MCF 10A (cell line): ENCODE measurements around the gene HES6. TPM values are rescaled to one million over a fixed set of nuclear protein-coding genes. Genes with fewer than 3 reads are reported as not detected.

Source experiments
- BruUV-seq: library from RNA; stranded (reverse); fragments of 400-500 nt; replicated peaks from 2 replicates; lab custom pipeline; 2021; lab: Mats Ljungman, UMichigan
- CTCF ChIA-PET: fragments of 300-600 bp; sonication (Branson Sonifier 250); formaldehyde crosslinking; extraction: SDS; loops from one replicate; lab custom pipeline; 2021; ENCODE audit warnings: antibody characterized with exemption, inconsistent platforms; lab: Yijun Ruan, JAX
- POLR2A ChIA-PET: fragments of 300-600, 350-650 bp; sonication (Branson Sonifier 250); formaldehyde crosslinking; extraction: SDS; loops from one replicate; lab custom pipeline; 2020; ENCODE audit warnings: antibody characterized with exemption, inconsistent platforms; lab: Yijun Ruan, JAX
- DNase-seq: peaks from one replicate; pipeline ENCODE4 v3.0.0-alpha.2; 2018; ENCODE audit not compliant: unreplicated experiment
- H3K27ac Mint-ChIP-seq: one replicate; pipeline ENCODE4 v1.8.0; 2022; ENCODE audit warnings: mild to moderate bottlenecking, low read depth, mixed read lengths; ENCODE audit not compliant: unreplicated experiment
- H3K27me3 Mint-ChIP-seq: one replicate; pipeline ENCODE4 v1.8.0; 2022; ENCODE audit warnings: mixed read lengths; ENCODE audit not compliant: insufficient read depth, unreplicated experiment
- H3K36me3 Mint-ChIP-seq: one replicate; pipeline ENCODE4 v1.8.0; 2022; ENCODE audit warnings: mild to moderate bottlenecking, moderate library complexity, mixed read lengths; ENCODE audit not compliant: insufficient read depth, unreplicated experiment
- H3K4me1 Mint-ChIP-seq: one replicate; pipeline ENCODE4 v1.8.0; 2022; ENCODE audit warnings: mixed read lengths; ENCODE audit not compliant: insufficient read depth, unreplicated experiment
- H3K4me3 Mint-ChIP-seq: one replicate; pipeline ENCODE4 v1.8.0; 2022; ENCODE audit warnings: mild to moderate bottlenecking, moderate library complexity, mixed read lengths; ENCODE audit not compliant: unreplicated experiment
- H3K9me3 Mint-ChIP-seq: one replicate; pipeline ENCODE4 v1.8.0; 2022; ENCODE audit warnings: mixed read lengths; ENCODE audit not compliant: unreplicated experiment
- intact Hi-C: fragments of 100-400 bp; cut with micrococcal nuclease; formaldehyde crosslinking; loops from 2 replicates; pipeline ENCODE4 v1.14.1; 2022
- total RNA-seq: library from RNA; stranded (reverse); gene quantifications from 2 replicates; pipeline ENCODE4 v1.2.3, GENCODE V29; 2022
- TF ChIP-seq, protein P1 (sequence below): fragments of 200-600 bp; IDR thresholded peaks from one replicate; pipeline ENCODE4 v1.8.0; 2022; ENCODE audit warnings: antibody characterized with exemption, mild to moderate bottlenecking; ENCODE audit not compliant: unreplicated experiment

The HES6 gene
- total RNA-seq, 1 experiment from 2014 or later = 19.7 TPM

GRCh38 chr2:238190445-238190844 lies 49.4 kb downstream of the HES6 start:
- DNase-seq = no peak
- Mint-ChIP-seq H3K4me3 (no peak overlapping the region), H3K9me3 (no peaks in the 10 kb centered on the region), H3K4me1 (no peaks in the 10 kb centered on the region), H3K27me3 (no peaks in the 10 kb centered on the region), H3K27ac (no peak overlapping the region), H3K36me3 (peaks cover 98% of the 10 kb centered on the region)
- POLR2A ChIA-PET = interaction anchor here (2.1 kb wide), 1 partner anchor 12 kb away, joined by 9 read pairs; no protein-coding TSS in a partner anchor
- TF ChIP-seq, protein P1, sequence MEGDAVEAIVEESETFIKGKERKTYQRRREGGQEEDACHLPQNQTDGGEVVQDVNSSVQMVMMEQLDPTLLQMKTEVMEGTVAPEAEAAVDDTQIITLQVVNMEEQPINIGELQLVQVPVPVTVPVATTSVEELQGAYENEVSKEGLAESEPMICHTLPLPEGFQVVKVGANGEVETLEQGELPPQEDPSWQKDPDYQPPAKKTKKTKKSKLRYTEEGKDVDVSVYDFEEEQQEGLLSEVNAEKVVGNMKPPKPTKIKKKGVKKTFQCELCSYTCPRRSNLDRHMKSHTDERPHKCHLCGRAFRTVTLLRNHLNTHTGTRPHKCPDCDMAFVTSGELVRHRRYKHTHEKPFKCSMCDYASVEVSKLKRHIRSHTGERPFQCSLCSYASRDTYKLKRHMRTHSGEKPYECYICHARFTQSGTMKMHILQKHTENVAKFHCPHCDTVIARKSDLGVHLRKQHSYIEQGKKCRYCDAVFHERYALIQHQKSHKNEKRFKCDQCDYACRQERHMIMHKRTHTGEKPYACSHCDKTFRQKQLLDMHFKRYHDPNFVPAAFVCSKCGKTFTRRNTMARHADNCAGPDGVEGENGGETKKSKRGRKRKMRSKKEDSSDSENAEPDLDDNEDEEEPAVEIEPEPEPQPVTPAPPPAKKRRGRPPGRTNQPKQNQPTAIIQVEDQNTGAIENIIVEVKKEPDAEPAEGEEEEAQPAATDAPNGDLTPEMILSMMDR = no peak
- no TSS peak for BruUV-seq
- intact Hi-C loops = no loop called here
- CTCF ChIA-PET = interaction anchor here (0.6 kb wide), 1 partner anchor 880 kb away, joined by 6 read pairs; no protein-coding TSS in a partner anchor

Other genes starting within 250 kb of the HES6 start
- gene SCLY, start 179.0 kb downstream of the HES6 start, total RNA-seq = 40.1 and 40.4 TPM in 2 replicates
- not detected in 2 replicates for gene ESPNL, start 139.7 kb downstream of the HES6 start, total RNA-seq
- gene KLHL30, start 101.4 kb downstream of the HES6 start, total RNA-seq = 0.27 and 0.35 TPM in 2 replicates
- 14.5 and 18.1 TPM in 2 replicates for gene ERFE, start 81.1 kb downstream of the HES6 start, total RNA-seq
- gene ILKAP, start 36.3 kb downstream of the HES6 start, total RNA-seq = 57.2 and 59.6 TPM in 2 replicates
- 8.9 and 13.8 TPM in 2 replicates for gene PER2, start 48.6 kb upstream of the HES6 start, total RNA-seq
- gene TRAF3IP1, start 80.5 kb upstream of the HES6 start, total RNA-seq = 19.1 and 30.1 TPM in 2 replicates
- gene ASB1, start 186.9 kb upstream of the HES6 start, total RNA-seq = 104 and 113 TPM in 2 replicates